Measurements from ENCODE around the gene PPP1R36. TPM values are rescaled to one million over a fixed set of nuclear protein-coding genes. Genes with fewer than 3 reads are reported as not detected.
"Not testable (repeated sequence)": the region's sequence is repeated elsewhere in the genome, so short reads cannot be mapped to it uniquely, and the experiment has no call there.

The PPP1R36 gene
- total RNA-seq, 2 experiments from 2014 or later = 0.29 TPM; not detected in 1

- CTCF ChIA-PET = interaction anchor here (1.1 to 3.2 kb wide), 2 partner anchors 11 to 13 kb away, joined by 6 to 34 read pairs; no protein-coding TSS in a partner anchor
- intact Hi-C loops (cut with micrococcal nuclease) = no loop called here
- no peaks in the 10 kb centered on the region for H3K9me3 Mint-ChIP-seq
- H3K27ac Mint-ChIP-seq = no peak overlapping the region
- no peak for DNase-seq
- H3K4me1 Mint-ChIP-seq (ENCODE audit: low read depth) = no peaks in the 10 kb centered on the region
- H3K4me3 Mint-ChIP-seq = no peak overlapping the region
- no peak for ATAC-seq
- no peaks in the 10 kb centered on the region for H3K27me3 Mint-ChIP-seq
- POLR2A ChIA-PET = interaction anchor here (1.1 kb wide), 1 partner anchor 12 kb away, joined by 3 read pairs; no protein-coding TSS in a partner anchor
- no peak for TF ChIP-seq CTCF (IDR thresholded peaks at IDR 0.05)
- no peaks in the 10 kb centered on the region for H3K36me3 Mint-ChIP-seq (ENCODE audit: low read depth)
Measured at GRCh38 chr14:64625386-64626232, 75.8 kb downstream of the PPP1R36 start.

GRCh38 chr14:64628940-64629408 is 79.2 kb downstream of the PPP1R36 start:
- intact Hi-C loops (cut with micrococcal nuclease) = no loop called here
- DNase-seq (no peak), ATAC-seq (no peak)
- ChIA-PET CTCF (interaction anchor here (0.6 to 1.5 kb wide), 6 partner anchors 8 to 285 kb away, joined by 3 to 9 read pairs (median 3); no protein-coding TSS in a partner anchor), POLR2A (interaction anchor here (0.6 kb wide), 1 partner anchor 88 kb away, joined by 3 read pairs; the partner anchor contains the start of gene HSPA2)
- no peak for TF ChIP-seq CTCF (IDR thresholded peaks at IDR 0.05)
- H3K27ac Mint-ChIP-seq = no peak overlapping the region
- H3K4me1 Mint-ChIP-seq (ENCODE audit: low read depth) = no peaks in the 10 kb centered on the region
- H3K36me3 Mint-ChIP-seq (ENCODE audit: low read depth) = no peaks in the 10 kb centered on the region
- no peaks in the 10 kb centered on the region for H3K9me3 Mint-ChIP-seq
- H3K4me3 Mint-ChIP-seq = no peak overlapping the region
- no peaks in the 10 kb centered on the region for H3K27me3 Mint-ChIP-seq

- CTCF ChIA-PET = interaction anchor here (1.6 kb wide), 1 partner anchor 201 kb away, joined by 4 read pairs; no protein-coding TSS in a partner anchor
- no peaks in the 10 kb centered on the region for H3K36me3 Mint-ChIP-seq (ENCODE audit: low read depth)
- no peak for TF ChIP-seq CTCF (IDR thresholded peaks at IDR 0.05)
Measured at GRCh38 chr14:64630778-64631177, 81.0 kb downstream of the PPP1R36 start.

GRCh38 chr14:64631222-64631621 is 81.5 kb downstream of the PPP1R36 start:
- H3K27me3 Mint-ChIP-seq; H3K9me3 Mint-ChIP-seq; POLR2A ChIA-PET; H3K4me3 Mint-ChIP-seq; H3K36me3 Mint-ChIP-seq (ENCODE audit: low read depth); ATAC-seq; H3K27ac Mint-ChIP-seq; H3K4me1 Mint-ChIP-seq (ENCODE audit: low read depth); DNase-seq; intact Hi-C loops (cut with micrococcal nuclease): not testable (repeated sequence)
- CTCF ChIA-PET = interaction anchor here (1.6 kb wide), 1 partner anchor 201 kb away, joined by 4 read pairs; no protein-coding TSS in a partner anchor

More at GRCh38 chr14:64630778-64631177, 81.0 kb downstream of the PPP1R36 start:
- intact Hi-C loops (cut with micrococcal nuclease) = no loop called here
- H3K27ac Mint-ChIP-seq = no peak overlapping the region
- H3K27me3 Mint-ChIP-seq = no peaks in the 10 kb centered on the region
- ATAC-seq = no peak
- H3K4me3 Mint-ChIP-seq = no peak overlapping the region
- DNase-seq = no peak
- no peaks in the 10 kb centered on the region for H3K9me3 Mint-ChIP-seq
- H3K4me1 Mint-ChIP-seq (ENCODE audit: low read depth) = no peaks in the 10 kb centered on the region
- POLR2A ChIA-PET = no interaction called here

DNA sequence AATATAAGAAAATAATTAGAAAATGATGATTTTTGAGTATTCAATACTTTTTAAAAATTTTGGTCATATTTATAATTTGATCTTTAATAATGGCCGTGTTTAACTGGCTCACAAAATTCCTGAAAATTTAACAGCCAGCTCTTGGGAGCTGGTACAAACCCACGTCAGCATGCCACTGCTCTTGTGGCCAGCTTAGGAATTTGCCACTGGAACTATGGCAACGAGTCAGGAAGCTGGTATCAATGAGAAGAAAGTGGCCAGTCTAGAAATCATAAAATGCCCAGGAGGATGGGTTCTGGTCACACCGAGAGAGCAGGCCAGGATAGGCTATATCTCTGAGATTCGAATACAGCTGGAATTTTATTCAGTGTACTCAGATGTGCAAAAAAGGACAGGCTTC is 82.3 kb downstream of the PPP1R36 start:
- intact Hi-C loops (cut with micrococcal nuclease) = no loop called here
- Mint-ChIP-seq H3K9me3 (no peaks in the 10 kb centered on the region), H3K4me1 (ENCODE audit: low read depth) (peaks cover 6% of the 10 kb centered on the region), H3K36me3 (ENCODE audit: low read depth) (no peaks in the 10 kb centered on the region), H3K4me3 (no peak overlapping the region), H3K27me3 (no peaks in the 10 kb centered on the region), H3K27ac (no peak overlapping the region)
- ATAC-seq (no peak), DNase-seq (no peak)
- TF ChIP-seq CTCF (IDR thresholded peaks at IDR 0.05) = no peak
- CTCF ChIA-PET = interaction anchor here (0.7 to 1.5 kb wide), 2 partner anchors 133 to 289 kb away, joined by 3 read pairs; no protein-coding TSS in a partner anchor
- POLR2A ChIA-PET = no interaction called here
